Choroid plexus epithelial cell (primary cell): ENCODE data around the gene PLEKHA8.

ENCODE experiments used
- DNase-seq: peaks from one replicate; pipeline ENCODE4 v3.0.0-alpha.2; 2010; ENCODE audit warnings: low read depth
- H3K4me3 ChIP-seq: 2 replicates; pipeline ENCODE4 v1.5.1; 2011; ENCODE audit warnings: low read depth, mild to moderate bottlenecking, control low read depth, low read length, moderate library complexity
- TF ChIP-seq, protein P1 (sequence below): conservative IDR thresholded peaks from 2 replicates; pipeline ENCODE4 v1.5.1; 2011; ENCODE audit warnings: low read depth, mild to moderate bottlenecking, control low read depth, inconsistent platforms, low read length, moderate library complexity

Gene PLEKHA8

DNA sequence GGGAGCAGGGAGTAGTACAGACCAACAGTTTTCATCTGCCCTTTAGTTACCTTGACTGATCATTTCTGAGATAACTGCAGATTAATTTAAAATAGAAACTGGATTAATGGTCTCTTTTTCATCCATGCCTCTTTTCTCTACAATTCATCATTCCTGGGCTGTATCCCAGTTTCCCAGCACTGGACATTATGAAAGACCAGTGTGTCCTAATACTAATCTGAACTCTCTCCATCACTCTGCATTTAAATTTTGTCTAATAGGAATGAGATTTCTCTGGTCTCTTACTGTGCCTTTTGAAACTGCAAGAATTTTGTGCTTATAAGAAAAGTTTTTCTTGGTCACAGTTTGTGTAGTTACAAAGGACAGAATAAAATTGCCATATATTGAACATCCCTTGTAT, 12.7 kb downstream of the PLEKHA8 start:
- H3K4me3 ChIP-seq = no peak overlapping the region
- TF ChIP-seq, protein P1, sequence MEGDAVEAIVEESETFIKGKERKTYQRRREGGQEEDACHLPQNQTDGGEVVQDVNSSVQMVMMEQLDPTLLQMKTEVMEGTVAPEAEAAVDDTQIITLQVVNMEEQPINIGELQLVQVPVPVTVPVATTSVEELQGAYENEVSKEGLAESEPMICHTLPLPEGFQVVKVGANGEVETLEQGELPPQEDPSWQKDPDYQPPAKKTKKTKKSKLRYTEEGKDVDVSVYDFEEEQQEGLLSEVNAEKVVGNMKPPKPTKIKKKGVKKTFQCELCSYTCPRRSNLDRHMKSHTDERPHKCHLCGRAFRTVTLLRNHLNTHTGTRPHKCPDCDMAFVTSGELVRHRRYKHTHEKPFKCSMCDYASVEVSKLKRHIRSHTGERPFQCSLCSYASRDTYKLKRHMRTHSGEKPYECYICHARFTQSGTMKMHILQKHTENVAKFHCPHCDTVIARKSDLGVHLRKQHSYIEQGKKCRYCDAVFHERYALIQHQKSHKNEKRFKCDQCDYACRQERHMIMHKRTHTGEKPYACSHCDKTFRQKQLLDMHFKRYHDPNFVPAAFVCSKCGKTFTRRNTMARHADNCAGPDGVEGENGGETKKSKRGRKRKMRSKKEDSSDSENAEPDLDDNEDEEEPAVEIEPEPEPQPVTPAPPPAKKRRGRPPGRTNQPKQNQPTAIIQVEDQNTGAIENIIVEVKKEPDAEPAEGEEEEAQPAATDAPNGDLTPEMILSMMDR = no peak
- DNase-seq = no peak

DNA sequence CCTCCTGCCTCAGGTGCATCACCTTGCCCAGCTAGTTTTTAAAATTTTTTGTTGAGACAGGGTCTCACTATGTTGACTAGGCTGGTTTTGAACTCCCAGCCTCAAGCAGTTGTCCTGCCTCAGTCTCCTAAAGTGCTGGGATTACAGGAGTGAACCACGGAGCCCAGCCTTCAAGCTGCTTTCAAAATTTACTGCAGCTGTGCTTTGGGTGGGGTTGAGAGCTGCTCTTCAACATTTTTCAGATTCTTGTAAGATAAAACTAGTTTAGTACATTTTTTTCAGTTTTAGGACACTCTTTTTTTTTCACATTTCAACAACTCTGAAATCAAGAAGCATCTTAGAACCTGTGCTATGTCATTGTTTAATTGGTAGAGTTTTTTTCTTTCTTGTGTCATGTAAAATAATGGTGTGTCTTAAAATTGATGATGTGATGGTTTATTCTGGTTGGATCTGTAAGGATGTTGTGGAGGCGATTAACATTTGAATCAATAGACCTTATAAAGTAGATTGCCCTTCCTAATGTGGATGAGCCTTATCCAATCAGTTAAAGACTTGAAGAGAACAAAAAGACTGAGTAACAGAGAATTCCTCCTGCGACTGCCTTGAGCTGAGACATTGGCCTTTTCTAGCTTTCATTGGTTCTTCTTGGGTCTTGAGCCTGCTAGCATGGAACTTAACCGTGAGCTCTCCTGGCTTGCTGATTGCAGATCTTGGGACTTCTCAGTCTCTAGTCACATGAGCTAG, 13.5 kb downstream of the PLEKHA8 start:
- H3K4me3 ChIP-seq = no peak overlapping the region
- TF ChIP-seq, protein P1 = no peak
- peak; percentile 69 for DNase-seq

DNA sequence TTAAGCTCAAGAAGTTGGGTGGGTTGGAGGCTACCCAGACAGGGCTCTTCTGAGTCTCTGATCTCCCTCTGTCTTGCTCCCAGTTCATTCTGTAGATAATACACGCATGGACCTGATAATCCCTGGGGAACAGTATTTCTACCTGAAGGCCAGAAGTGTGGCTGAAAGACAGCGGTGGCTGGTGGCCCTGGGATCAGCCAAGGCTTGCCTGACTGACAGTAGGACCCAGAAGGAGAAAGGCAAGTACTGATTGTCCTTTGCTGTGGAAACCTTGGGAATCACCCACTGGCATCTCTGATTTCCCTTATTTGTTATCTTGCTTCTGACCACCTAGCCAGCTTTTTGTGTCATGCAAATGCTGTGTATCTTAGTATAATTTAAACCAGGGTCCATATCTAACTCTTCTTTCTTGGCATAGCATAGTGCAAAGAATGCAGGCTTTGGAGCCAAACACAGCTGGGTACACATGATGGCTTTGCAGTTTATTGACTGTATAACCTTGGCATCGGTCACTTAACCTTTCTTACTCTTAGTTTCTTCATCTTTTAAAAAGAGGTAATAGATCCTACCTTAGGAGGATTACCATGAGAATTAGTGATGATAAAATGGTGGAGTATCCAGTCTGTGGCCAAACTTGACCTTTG, 18.0 kb downstream of the PLEKHA8 start:
- no peak overlapping the region for H3K4me3 ChIP-seq
- TF ChIP-seq, protein P1 = no peak
- DNase-seq = no peak

DNA sequence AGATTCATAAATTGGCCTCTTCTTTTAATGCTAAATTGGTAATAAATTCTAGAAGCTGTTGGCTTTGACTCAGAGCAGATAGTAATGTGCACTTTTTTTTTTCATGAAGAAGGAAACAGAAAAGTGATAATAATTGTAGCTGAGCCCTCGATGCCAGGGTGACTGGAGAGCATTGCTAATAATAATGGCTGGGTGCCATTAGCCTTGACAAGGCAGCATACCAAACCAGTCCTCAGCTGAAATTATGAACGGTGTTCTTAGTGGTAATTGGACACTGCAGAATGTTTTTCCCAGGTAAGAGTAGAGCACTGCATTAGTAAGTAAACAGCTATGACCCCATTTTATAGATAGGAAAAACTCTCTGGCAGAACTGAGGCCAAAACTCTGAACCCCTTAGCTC, 18.9 kb downstream of the PLEKHA8 start:
- TF ChIP-seq, protein P1 = no peak
- DNase-seq = no peak
- no peak overlapping the region for H3K4me3 ChIP-seq

DNA sequence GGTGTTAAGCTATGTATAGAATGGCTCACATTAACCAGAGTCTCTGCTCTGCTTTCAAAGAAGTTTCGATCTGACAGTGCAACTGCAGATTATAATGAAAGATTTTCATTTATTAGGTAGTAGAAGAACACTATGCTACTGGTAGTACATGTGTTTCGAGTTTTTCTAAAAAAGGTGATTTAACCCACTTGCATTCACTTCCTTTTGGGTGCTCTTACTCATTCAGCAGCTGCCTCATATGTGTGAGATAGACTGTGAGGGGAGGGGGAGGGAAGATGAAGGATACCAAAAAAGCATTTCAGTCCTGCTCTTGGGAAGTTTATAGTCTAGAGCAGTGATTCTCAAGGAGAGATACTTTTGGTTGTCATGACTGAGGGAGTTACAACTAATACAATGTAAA, 20.4 kb downstream of the PLEKHA8 start:
- TF ChIP-seq, protein P1 = no peak
- DNase-seq = no peak
- no peak overlapping the region for H3K4me3 ChIP-seq

DNA sequence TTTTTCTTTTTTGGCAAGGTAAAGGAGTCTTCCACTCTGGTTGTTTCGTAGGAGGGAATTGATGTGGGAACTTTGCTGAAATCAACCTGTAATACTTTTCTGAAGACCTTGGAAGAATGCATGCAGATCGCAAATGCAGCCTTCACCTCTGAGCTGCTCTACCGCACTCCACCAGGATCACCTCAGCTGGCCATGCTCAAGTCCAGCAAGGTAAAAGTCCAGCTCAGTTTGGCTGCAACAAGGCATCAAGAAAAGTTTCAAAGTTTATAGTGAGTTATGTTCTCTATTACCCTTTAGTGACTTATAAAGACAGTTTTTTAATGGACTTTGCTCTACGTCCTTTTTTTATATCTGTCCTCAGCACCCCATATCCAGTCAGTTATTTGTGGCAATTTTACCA, 21.0 kb downstream of the PLEKHA8 start:
- TF ChIP-seq, protein P1 = no peak
- no peak for DNase-seq

DNA sequence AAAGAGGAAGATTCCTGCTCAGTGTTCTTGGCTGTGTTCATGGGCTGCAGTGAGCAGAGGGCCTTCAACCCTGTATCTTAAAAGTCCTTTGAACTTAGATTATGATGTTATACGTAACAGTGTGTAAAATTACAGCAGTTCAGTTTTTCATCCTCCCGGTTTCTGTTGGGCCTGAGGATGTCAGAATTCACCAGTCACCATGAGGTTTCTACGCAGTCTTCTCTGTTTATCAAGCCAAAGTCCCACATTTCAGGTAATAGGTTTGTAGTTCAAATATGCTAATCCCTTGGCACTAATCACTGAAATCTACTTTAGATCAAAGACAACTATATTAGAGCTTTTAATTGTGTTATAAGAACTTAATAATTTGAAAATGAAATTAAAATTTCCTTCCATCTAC, 24.9 kb downstream of the PLEKHA8 start:
- no peak for DNase-seq
- TF ChIP-seq, protein P1 = no peak
- no peak overlapping the region for H3K4me3 ChIP-seq

More for the DNA sequence above, 21.0 kb downstream of the PLEKHA8 start:
- H3K4me3 ChIP-seq = no peak overlapping the region
